Measurements from ENCODE around the gene NAT9.

Gene NAT9

GRCh38 chr17:74761419-74761818 is 14.7 kb downstream of the NAT9 start:
- DNase-seq (ENCODE audit: low spot score): no peak

- DNase-seq (ENCODE audit: low spot score): peak; percentile 87
These were observed 15.6 kb downstream of the NAT9 start for GRCh38 chr17:74760404-74761105.

GRCh38 chr17:74759941-74760340 is 16.2 kb downstream of the NAT9 start:
- DNase-seq (ENCODE audit: low spot score): no peak

- DNase-seq (ENCODE audit: low spot score): no peak
These were observed 16.8 kb downstream of the NAT9 start for GRCh38 chr17:74759243-74759801.

GRCh38 chr17:74758848-74759168 is 17.3 kb downstream of the NAT9 start:
- DNase-seq (ENCODE audit: low spot score): no peak

- DNase-seq (ENCODE audit: low spot score): no peak
These were observed 18.0 kb downstream of the NAT9 start for GRCh38 chr17:74757931-74758847.

- no peak for DNase-seq (ENCODE audit: low spot score)
These were observed 18.6 kb downstream of the NAT9 start for GRCh38 chr17:74757502-74757901.

GRCh38 chr17:74756891-74757290 is 19.3 kb downstream of the NAT9 start:
- no peak for DNase-seq (ENCODE audit: low spot score)

GRCh38 chr17:74755533-74755932 is 20.6 kb downstream of the NAT9 start:
- no peak for DNase-seq (ENCODE audit: low spot score)

- DNase-seq (ENCODE audit: low spot score): no peak
These were observed 21.3 kb downstream of the NAT9 start for GRCh38 chr17:74754832-74755231.

GRCh38 chr17:74752822-74753401 is 23.2 kb downstream of the NAT9 start:
- no peak for DNase-seq (ENCODE audit: low spot score)

- DNase-seq (ENCODE audit: low spot score): no peak
These were observed 23.7 kb downstream of the NAT9 start for GRCh38 chr17:74752415-74752814.

- no peak for DNase-seq (ENCODE audit: low spot score)
These were observed 25.6 kb downstream of the NAT9 start for GRCh38 chr17:74750327-74751069.

- no peak for DNase-seq (ENCODE audit: low spot score)
These were observed 26.2 kb downstream of the NAT9 start for GRCh38 chr17:74750039-74750326.

GRCh38 chr17:74749279-74750038 is 26.7 kb downstream of the NAT9 start:
- DNase-seq (ENCODE audit: low spot score): no peak

GRCh38 chr17:74748529-74749278 is 27.4 kb downstream of the NAT9 start, which contains the start of gene NHERF1:
TSS of gene NHERF1 (plus strand) at chr17:74748628. CDS start at chr17:74748847, 219 bp downstream.
- peak; percentile 94 for DNase-seq (ENCODE audit: low spot score)

GRCh38 chr17:74748279-74748528 is 27.9 kb downstream of the NAT9 start:
- DNase-seq (ENCODE audit: low spot score): no peak

GRCh38 chr17:74746922-74747321 is 29.2 kb downstream of the NAT9 start:
- DNase-seq (ENCODE audit: low spot score): no peak

GRCh38 chr17:74746376-74746775 is 29.8 kb downstream of the NAT9 start:
- no peak for DNase-seq (ENCODE audit: low spot score)

GRCh38 chr17:74745548-74746177 is 30.5 kb downstream of the NAT9 start:
- no peak for DNase-seq (ENCODE audit: low spot score)
